Stomach (tissue), 4 donors: ENCODE data around the gene MAB21L1.

Experiments
- EP300 ChIP-seq: sonication (generic); formaldehyde crosslinking; IDR thresholded peaks from one replicate; pipeline ENCODE4 v1.6.1; 2017; ENCODE audit warnings: antibody characterized with exemption
- POLR2AphosphoS5 ChIP-seq, 3 donors: sonication (generic); formaldehyde crosslinking; IDR thresholded peaks; one replicate each; pipeline ENCODE4 v1.6.1; 2016; ENCODE audit warnings: antibody characterized with exemption in 3 of 3
- TF ChIP-seq, protein P1 (sequence below), 7 experiments: fragments of 450-650 bp in 4 of 7; fragments of 200-600 bp in 3 of 7; sonication (generic) in 3 of 7; IDR thresholded peaks; one replicate each; pipeline ENCODE4 v1.5.1; 2016 to 2019; ENCODE audit warnings: antibody characterized with exemption in 7 of 7, control low read depth in 2 of 7, mild to moderate bottlenecking in 1 of 7

DNA sequence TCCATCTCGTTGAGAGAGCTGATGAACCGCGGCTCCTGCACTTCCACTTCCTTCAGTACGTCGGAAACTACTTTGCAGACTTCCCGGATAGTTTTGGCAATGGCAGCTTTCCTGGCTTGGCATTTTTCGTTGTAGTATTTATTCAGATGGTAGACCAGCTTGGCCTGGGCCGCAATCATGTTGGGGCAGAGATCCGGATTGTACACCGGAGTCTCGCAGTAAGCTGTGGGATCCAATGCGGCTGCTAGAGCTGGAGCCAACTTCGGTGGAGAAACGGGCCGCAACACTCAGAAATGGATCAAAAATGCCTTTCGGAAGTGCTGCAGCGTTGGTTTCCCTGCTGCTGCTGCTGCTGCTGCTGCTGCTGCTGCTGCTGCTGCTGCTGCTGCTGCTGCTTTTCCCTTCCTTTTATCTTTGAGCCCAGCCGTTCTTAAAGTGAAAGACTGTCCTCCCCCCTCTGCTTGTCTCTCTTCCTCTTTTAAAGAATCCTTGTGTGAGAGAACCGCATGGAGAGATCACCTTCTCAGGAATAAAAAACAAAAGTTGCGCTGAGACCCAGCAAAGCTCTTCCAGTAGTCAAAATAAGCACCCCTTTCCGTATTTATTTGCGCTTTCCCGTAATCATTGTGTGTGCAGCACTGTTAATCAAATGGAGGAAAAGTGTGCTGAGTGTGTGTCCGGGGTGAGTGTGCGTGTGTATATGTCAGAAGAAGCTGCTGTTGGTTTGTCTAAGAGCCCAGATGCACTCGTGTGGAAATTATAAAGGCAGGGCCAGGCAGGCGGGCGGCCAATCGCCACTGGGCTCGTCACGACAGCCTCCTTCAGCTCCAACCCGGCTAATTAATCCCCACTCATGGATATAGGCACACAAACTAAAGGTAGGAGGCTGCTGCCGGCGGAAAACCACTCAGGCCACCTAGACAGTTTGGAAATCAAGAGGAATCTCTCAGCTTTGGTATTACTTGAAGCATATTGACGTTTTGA is at the start of gene MAB21L1:
- TF ChIP-seq, protein P1, sequence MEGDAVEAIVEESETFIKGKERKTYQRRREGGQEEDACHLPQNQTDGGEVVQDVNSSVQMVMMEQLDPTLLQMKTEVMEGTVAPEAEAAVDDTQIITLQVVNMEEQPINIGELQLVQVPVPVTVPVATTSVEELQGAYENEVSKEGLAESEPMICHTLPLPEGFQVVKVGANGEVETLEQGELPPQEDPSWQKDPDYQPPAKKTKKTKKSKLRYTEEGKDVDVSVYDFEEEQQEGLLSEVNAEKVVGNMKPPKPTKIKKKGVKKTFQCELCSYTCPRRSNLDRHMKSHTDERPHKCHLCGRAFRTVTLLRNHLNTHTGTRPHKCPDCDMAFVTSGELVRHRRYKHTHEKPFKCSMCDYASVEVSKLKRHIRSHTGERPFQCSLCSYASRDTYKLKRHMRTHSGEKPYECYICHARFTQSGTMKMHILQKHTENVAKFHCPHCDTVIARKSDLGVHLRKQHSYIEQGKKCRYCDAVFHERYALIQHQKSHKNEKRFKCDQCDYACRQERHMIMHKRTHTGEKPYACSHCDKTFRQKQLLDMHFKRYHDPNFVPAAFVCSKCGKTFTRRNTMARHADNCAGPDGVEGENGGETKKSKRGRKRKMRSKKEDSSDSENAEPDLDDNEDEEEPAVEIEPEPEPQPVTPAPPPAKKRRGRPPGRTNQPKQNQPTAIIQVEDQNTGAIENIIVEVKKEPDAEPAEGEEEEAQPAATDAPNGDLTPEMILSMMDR (IDR thresholded peaks at IDR 0.05), result no peak
- TF ChIP-seq EP300 (no peak), POLR2AphosphoS5 (IDR thresholded peaks at IDR 0.05) (no peak)
